ENCODE data around the gene TREH. TPM values are rescaled to one million over a fixed set of nuclear protein-coding genes. Genes with fewer than 3 reads are reported as not detected.

Gene TREH, protein sequence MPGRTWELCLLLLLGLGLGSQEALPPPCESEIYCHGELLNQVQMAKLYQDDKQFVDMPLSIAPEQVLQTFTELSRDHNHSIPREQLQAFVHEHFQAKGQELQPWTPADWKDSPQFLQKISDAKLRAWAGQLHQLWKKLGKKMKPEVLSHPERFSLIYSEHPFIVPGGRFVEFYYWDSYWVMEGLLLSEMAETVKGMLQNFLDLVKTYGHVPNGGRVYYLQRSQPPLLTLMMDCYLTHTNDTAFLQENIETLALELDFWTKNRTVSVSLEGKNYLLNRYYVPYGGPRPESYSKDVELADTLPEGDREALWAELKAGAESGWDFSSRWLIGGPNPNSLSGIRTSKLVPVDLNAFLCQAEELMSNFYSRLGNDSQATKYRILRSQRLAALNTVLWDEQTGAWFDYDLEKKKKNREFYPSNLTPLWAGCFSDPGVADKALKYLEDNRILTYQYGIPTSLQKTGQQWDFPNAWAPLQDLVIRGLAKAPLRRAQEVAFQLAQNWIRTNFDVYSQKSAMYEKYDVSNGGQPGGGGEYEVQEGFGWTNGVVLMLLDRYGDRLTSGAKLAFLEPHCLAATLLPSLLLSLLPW
- total RNA-seq (2021; fragmentation: NEBNext Ultra II Directional; extraction: Animal tissue kit (Norgen Biotek cat#: 25700)) (not detected in 2 replicates), polyA plus RNA-seq (2011; rRNA removed) (0.03 TPM in 1 of 2 replicates, not detected in the other), polyA minus RNA-seq (2011; rRNA and poly(A)+ RNA removed) (not detected in 2 replicates)
- polyA plus RNA-seq (2011; cell fraction: cytosol; rRNA removed) = not detected
- polyA plus RNA-seq (2011; cell fraction: nucleus; rRNA removed) = 0.20 TPM
- 0.16 to 0.46 TPM (median 0.27 TPM) in 4 replicates for polyA plus RNA-seq (2012, experiment 1 of 2)
- 0.45 TPM for polyA plus RNA-seq (2012, experiment 2 of 2)
- not detected for polyA plus RNA-seq (2013, experiment 1 of 2)
- polyA plus RNA-seq (2013, experiment 2 of 2) = not detected
- polyA minus RNA-seq (2011; cell fraction: cytosol; rRNA and poly(A)+ RNA removed) = not detected
- polyA minus RNA-seq (2011; cell fraction: nucleus; rRNA and poly(A)+ RNA removed) = not detected
- long read RNA-seq, experiment 1 = 0 reads
- long read RNA-seq, experiment 2 = 0 reads

DNA sequence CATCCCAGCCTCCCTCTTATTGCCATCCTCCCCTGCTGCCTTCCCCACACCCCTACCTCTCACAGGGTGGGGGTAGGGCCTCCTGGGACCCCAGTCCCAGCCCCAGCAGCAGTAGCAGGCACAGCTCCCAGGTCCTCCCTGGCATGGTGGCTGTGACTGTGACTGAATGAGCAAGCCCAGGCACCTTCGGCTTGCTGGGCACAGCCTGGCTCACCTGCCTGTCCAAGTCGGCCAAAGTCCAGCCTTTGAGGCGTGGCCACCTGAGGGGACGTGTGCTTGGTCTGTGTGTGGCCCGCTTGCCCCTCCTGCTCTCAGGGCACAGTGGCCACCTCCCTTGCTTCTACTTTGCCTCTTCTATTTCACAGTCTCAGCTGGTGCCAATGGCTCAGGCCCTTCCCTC, at the start of gene TREH:
Gene TREH (minus strand): TSS at position 168 of the 400 bp plus-strand sequence. CDS start 23 bp downstream, at position 145.
- peak within 1 kb of the TSS; percentile 75; the same call in 1 of the 2 replicates for H2BK12ac ChIP-seq (ENCODE audit: low read depth, low read length)
- no peaks in the 10 kb centered on the region for H3K27me3 ChIP-seq (replicated peaks in 1 of 4; ENCODE audit: control insufficient read depth in 3 of 4, extremely low read depth in 1 of 4, insufficient read depth in 3 of 4, low read length in 3 of 4)
- H3K23me2 ChIP-seq (ENCODE audit: low read depth, low read length) = no peaks in the 10 kb centered on the region
- peaks cover 9 to 12% of the 10 kb centered on the region in 2 experiments for H3K9me3 ChIP-seq (ENCODE audit: insufficient read depth in 2 of 2, low read depth in 1 of 2, low read length in 1 of 2)
- no peak within 1 kb of the TSS for H4K5ac ChIP-seq (ENCODE audit: insufficient read length, low read depth, low read length)
- H3K36me3 ChIP-seq (ENCODE audit: control insufficient read depth in 2 of 4, insufficient read depth in 4 of 4, low read length in 3 of 4) = no peaks in the 10 kb centered on the region
- H2BK120ac ChIP-seq (replicated peaks; ENCODE audit: low read depth, low read length) = no peak within 1 kb of the TSS
- H4K20me1 ChIP-seq (replicated peaks in 1 of 2; ENCODE audit: control insufficient read depth in 1 of 2, insufficient read depth in 2 of 2, low read length in 2 of 2) = no peaks in the 10 kb centered on the region
- H3K4ac ChIP-seq (replicated peaks; ENCODE audit: insufficient read length, low read depth, low read length) = no peak within 1 kb of the TSS
- no peak within 1 kb of the TSS for H2AK5ac ChIP-seq (ENCODE audit: low read depth, low read length)
- H3K4me3 ChIP-seq (ENCODE audit: extremely low read depth in 1 of 4, insufficient read depth in 2 of 4, low read depth in 3 of 4, low read length in 4 of 4) = no peak within 1 kb of the TSS
- WGBS, 2 experiments (ENCODE audit: extremely low coverage in 1 of 2, insufficient coverage in 1 of 2, insufficient read length in 1 of 2, insufficient replicate concordance in 2 of 2, low coverage in 1 of 2, low lambda C conversion rate in 2 of 2, missing lambda C conversion rate in 1 of 2) = 96% methylated on average over 5 of the region's 5 CpGs; no CpG with 5 or more reads in 1 of the 2 experiments
- 0 out of 2 replicates have a peak within 1 kb of the TSS, but pooled peaks have one; percentile 32 for H2BK20ac ChIP-seq (ENCODE audit: low read length)
- H3K14ac ChIP-seq (ENCODE audit: insufficient read length) = no peak within 1 kb of the TSS
- no peaks in the 10 kb centered on the region for H3K79me1 ChIP-seq (ENCODE audit: low read depth, low read length)
- H4K8ac ChIP-seq (ENCODE audit: extremely low read depth, insufficient read depth, low read length) = peak within 1 kb of the TSS; percentile 7; the same call in 1 of the 2 replicates
- H4K91ac ChIP-seq (replicated peaks; ENCODE audit: insufficient read length, low read length) = peak within 1 kb of the TSS; percentile 39
- no peaks in the 10 kb centered on the region for H3K79me2 ChIP-seq (ENCODE audit: control insufficient read depth in 1 of 2, insufficient read depth in 2 of 2, low read length in 2 of 2)
- no peak within 1 kb of the TSS for H3K9ac ChIP-seq (replicated peaks in 1 of 4; ENCODE audit: extremely low read depth in 1 of 4, low read depth in 3 of 4, low read length in 3 of 4)
- H2BK15ac ChIP-seq (ENCODE audit: low read length) = peak within 1 kb of the TSS; percentile 75; the same call in 1 of the 2 replicates
- peak within 1 kb of the TSS in 1 of 2 experiments; percentile 3; a peak in 1 of 4 replicates for H3K4me2 ChIP-seq (ENCODE audit: insufficient read depth in 1 of 2, low read depth in 2 of 2, low read length in 2 of 2)
- POLR2A ChIA-PET (ENCODE audit: partially characterized antibody) = interaction anchor here (1.0 to 2.2 kb wide), 4 partner anchors 19 to 113 kb away, joined by 3 to 6 read pairs (median 4); no protein-coding TSS in a partner anchor
- FAIRE-seq (no peak), DNase-seq (ENCODE audit: low read depth in 1 of 2, low spot score in 2 of 2) (no peak)
- H3K18ac ChIP-seq (ENCODE audit: extremely low read depth, low read length) = peak within 1 kb of the TSS; percentile 32
- H2BK5ac ChIP-seq (ENCODE audit: low read depth, low read length) = peak within 1 kb of the TSS; percentile 81; the same call in 1 of the 2 replicates
- no peak within 1 kb of the TSS for H3K23ac ChIP-seq (ENCODE audit: insufficient read length)
- H3K4me1 ChIP-seq (replicated peaks in 1 of 4; ENCODE audit: control insufficient read depth in 3 of 4, insufficient read depth in 4 of 4, low read length in 3 of 4) = peaks cover 0 to 3% (median under 1%) of the 10 kb centered on the region in 4 experiments; a peak in 2 of 7 replicates
- CTCF ChIA-PET (ENCODE audit: partially characterized antibody) = interaction anchor here (0.6 to 4.0 kb wide), 20 partner anchors 8 to 215 kb away, joined by 3 to 23 read pairs (median 3); partner anchors contain the start of genes CXCR5 and DDX6
- H3K56ac ChIP-seq (replicated peaks; ENCODE audit: insufficient read length, low read depth, low read length) = no peak within 1 kb of the TSS
- H2AFZ ChIP-seq (ENCODE audit: low read length) = peak within 1 kb of the TSS; percentile 92
- no peak within 1 kb of the TSS for H3K27ac ChIP-seq (ENCODE audit: low read depth, low read length)
- TF ChIP-seq TBP (IDR thresholded peaks at IDR 0.05; ENCODE audit: low read depth, low read length) = no peak
- no peak for TF ChIP-seq ZNF274 (IDR thresholded peaks at IDR 0.05; ENCODE audit: borderline replicate concordance, extremely low read depth, low read length)
- TF ChIP-seq CEBPB (IDR thresholded peaks at IDR 0.05; ENCODE audit: low read depth, low read length) = no peak
- no peak for TF ChIP-seq TEAD4 (IDR thresholded peaks at IDR 0.05; ENCODE audit: low read depth, low read length)
- TF ChIP-seq YY1 (IDR thresholded peaks at IDR 0.05; ENCODE audit: low read depth, low read length) = no peak
- no peak for TF ChIP-seq SRF (IDR thresholded peaks at IDR 0.05; ENCODE audit: low read depth, low read length)
- no peak for TF ChIP-seq SP4 (IDR thresholded peaks at IDR 0.05; ENCODE audit: low read length)
- TF ChIP-seq CBX5 (IDR thresholded peaks at IDR 0.05; ENCODE audit: low read depth, low read length) = no peak
- TF ChIP-seq RBBP5 (IDR thresholded peaks at IDR 0.05; ENCODE audit: borderline replicate concordance, low read depth, low read length) = no peak
- no peak for TF ChIP-seq BACH1 (IDR thresholded peaks at IDR 0.05; ENCODE audit: low read length)
